Stimulated activated CD4-positive, alpha-beta T cell treated with anti-CD3 and anti-CD28 coated beads, TNF-alpha, amount 100 ng/mL, for 24 hours (primary cell): ENCODE results near the gene BSPRY.
"Not testable (repeated sequence)": the region's sequence is repeated elsewhere in the genome, so short reads cannot be mapped to it uniquely, and the experiment has no call there.

Source experiments
- DNase-seq, 3 experiments: peaks; one replicate each; pipeline ENCODE4 v3.0.0-alpha.2; 2020; ENCODE audit warnings: low read depth in 3 of 3

Gene BSPRY

GRCh38 chr9:113341712-113342410, 7.5 kb upstream of the BSPRY start:
- DNase-seq: no peak

- DNase-seq: no peak
Observed at GRCh38 chr9:113343732-113344231, 5.6 kb upstream of the BSPRY start.

GRCh38 chr9:113345190-113345589, 4.2 kb upstream of the BSPRY start:
- DNase-seq: no peak

DNA sequence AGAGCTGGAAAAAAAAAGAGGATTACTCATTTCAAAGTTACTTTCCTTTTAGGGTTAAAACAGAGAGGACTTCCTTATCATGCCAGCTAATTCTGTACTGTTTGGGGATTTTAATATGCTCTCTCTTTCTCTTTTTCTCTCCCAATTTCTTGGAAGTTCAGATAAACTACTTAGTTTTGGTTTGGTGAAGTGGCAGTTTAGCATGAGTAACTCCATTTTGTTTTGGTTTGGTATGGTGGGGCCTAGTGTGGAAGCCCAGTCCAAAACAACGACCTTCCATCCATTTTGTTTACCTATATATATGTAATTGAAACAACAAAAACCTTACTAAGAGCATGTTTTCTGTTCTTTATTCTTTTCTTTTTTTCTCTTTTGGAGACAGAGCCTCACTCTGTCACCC, 3.7 kb upstream of the BSPRY start:
- DNase-seq: no peak

- no peak for DNase-seq
Observed at GRCh38 chr9:113348437-113348836, 904 bp upstream of the BSPRY start.

GRCh38 chr9:113349066-113349444, 286 bp upstream of the BSPRY start:
- no peak for DNase-seq

DNA sequence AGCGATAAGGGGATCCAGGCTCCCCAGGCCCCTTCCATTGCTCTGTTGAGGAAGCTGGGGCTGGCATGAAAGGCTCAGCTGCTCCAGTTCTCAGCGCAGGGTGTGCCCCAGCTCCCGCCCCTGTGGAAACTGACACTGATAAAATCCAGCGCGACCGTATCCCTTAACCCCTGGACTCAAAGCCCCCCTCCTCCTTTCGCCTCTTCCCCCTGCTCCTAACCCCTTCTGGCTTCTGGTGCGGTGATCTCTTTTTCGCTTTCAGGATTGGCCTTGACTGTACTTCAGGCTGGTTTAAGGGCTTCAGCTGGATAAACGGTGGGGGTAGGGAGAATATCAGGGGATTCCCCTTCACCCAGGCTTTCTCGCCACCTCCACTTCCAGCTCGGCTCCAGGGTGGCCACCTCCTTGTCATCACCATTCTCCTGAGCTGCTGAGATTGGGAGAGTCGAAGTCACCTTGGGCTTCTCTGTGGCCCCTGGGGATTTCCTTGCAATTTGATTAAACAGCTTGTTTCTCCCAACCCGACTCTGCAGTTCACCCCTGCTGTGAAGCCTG, 843 bp downstream of the BSPRY start:
- DNase-seq: peak in 1 of 3 experiments; percentile 25

- peak in 1 of 3 experiments; percentile 50 for DNase-seq
Observed at GRCh38 chr9:113350937-113351336, 1.6 kb downstream of the BSPRY start.

DNA sequence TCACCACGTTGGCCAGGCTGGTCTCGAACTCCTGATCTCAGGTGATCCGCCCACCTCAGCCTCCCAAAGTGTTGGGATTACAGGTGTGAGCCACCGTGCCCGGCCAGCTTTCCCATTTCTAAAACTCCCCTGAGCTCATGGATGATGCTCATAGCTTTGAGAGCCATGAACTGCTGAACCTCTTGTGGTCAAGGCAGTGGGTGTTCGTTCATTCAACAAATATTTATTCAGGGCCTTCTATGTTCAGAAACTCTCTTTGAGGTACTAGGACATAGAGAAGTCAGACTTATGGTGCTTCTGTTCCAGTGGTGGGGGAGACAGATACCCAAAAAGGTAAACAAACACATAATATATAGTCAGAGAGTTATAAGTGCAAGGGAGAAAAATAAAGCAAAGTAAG, 2.7 kb downstream of the BSPRY start:
- DNase-seq: no peak

- DNase-seq: no peak
Observed at GRCh38 chr9:113352411-113352810, 3.1 kb downstream of the BSPRY start.

DNA sequence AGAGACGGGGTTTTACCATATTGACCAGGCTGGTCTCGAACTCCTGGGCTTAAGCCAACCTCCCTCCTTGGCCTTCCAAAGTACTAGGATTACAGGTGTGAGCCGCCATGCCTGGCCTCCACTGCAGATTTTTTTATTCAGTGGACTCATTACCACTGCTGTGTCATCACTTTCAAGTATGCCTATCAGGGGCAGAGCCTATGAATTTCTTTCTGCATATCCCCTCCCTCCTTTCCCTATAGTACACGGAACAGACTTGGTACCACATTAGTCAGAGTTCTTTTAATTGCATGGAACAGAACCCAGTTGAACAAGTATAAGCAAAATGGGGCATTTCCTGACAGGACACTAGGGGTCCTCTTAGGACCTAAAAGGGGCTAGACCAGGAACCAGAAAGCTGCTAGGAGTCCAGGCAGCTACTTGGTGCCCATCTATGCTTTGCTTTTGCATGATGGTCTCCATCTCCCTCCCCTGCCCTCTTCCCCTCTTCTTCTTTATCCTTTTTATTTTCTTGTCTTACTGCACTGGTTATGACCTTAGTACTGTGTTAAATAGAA, 5.8 kb downstream of the BSPRY start:
- DNase-seq: no peak

- DNase-seq: no peak
Observed at GRCh38 chr9:113356686-113357292, 7.4 kb downstream of the BSPRY start.

DNA sequence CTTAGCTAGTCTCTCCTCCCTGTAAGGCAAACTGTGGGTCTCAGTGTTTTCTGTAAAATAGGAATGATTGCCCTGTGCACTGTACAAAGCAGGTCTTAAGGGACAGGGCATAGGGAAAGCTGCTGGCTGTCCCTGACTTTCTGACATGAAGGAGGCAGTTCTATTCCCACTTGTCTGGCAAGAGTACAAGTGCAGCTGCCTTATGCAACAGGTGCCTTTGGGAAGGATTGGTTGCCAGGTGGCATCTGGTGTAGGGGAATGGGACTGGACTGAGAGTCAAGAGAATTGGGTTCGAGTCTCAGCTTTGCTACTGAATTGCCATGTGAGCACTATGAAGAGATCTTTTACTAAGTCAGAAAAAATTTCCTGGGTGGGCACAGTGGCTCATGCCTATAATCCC, 10.0 kb downstream of the BSPRY start:
- DNase-seq: no peak

DNA sequence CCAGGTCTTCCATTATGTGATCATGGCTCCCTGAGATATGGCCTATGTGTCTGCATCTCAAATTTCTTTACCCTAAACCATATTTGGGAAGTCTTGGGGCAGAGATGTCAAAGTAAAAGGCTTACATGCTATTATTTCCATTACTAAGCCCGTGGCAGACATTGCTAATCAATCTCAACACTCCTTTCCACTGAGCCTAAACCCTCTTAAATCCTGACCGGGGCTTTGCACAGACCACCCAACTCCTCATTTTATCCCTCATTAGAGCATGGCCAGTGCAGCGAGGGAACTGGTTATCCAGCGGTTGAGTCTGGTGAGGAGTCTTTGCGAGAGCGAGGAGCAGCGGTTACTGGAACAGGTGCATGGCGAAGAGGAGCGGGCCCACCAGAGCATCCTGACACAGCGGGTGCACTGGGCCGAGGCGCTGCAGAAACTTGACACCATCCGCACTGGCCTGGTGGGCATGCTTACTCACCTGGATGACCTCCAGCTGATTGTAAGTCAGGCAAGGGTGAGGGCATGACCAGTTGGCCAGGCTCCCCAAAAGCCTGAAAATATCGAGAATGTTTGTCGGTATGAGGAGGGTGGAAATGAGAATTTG, 11.0 kb downstream of the BSPRY start:
- DNase-seq: no peak

- peak in 1 of 3 experiments; percentile 31 for DNase-seq
Observed at GRCh38 chr9:113361304-113362018, 12.1 kb downstream of the BSPRY start.

DNA sequence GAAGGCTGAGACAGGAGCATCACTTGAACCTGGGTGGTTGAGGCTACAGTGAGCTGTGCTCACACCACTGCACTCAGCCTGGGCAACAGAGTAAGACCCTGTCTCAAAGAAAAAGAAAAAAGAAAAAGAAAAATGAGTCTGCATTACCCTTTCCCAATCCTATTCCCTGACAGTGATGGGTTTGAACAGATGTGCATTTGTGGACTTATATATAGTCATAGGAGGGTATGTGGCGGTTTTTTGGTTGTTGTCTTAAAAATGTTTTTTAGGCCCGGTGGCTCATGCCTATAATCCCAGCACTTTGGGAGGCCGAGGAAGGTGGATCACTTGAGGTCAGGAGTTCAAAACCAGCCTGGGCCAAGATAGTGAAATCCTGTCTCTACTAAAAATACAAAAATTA, 14.0 kb downstream of the BSPRY start:
- DNase-seq: no peak

DNA sequence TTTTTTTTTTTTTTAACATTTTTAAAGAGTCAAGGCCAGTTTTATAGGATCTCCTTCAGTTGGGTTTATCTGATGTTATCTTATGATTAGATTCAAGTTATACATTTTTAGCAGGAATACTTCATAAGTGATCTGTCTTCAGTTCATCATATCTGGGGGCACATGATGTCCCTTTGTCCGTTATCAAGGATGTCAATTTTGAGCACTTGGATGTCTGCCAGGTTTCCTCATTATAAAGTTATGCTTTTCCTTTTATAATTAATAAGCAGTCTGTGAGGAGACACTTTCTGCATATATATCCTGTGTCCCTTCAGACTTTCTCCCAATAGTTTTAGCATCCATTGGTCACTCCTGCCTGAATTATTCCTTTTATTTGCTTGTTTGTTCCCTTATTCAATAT, 15.6 kb downstream of the BSPRY start:
- no peak for DNase-seq

GRCh38 chr9:113365652-113366051, 16.3 kb downstream of the BSPRY start:
- not testable (repeated sequence) for DNase-seq

DNA sequence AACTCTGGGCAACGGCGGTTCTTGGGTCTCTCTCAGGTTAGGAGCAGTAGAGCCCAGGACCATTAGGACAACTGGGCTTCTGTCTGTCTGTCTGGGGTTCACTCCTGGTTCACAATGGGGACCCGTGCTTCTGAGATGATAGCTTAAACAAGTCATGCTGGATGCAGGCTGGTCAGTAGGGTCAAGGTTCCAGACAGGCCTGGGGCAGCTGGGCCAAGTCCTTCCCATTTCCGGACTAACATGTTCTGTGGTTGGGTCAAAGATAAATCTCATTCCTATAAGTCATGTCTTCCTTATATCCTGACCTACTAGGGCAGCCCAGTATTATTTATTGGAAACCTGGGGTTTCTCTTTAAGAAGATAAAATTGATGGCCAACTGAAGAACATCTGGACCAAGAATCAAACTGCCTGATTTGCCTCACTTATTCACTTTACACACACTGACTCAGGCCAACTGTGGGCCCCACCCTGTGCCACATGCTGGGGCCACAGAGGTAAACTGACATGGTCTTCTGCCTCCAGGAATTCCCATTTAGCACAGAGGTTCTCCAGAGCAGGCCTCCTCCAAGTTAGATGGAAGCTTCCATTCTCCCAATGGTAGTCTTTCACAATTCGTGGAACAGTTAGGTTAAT, 19.1 kb downstream of the BSPRY start:
- DNase-seq: no peak

DNA sequence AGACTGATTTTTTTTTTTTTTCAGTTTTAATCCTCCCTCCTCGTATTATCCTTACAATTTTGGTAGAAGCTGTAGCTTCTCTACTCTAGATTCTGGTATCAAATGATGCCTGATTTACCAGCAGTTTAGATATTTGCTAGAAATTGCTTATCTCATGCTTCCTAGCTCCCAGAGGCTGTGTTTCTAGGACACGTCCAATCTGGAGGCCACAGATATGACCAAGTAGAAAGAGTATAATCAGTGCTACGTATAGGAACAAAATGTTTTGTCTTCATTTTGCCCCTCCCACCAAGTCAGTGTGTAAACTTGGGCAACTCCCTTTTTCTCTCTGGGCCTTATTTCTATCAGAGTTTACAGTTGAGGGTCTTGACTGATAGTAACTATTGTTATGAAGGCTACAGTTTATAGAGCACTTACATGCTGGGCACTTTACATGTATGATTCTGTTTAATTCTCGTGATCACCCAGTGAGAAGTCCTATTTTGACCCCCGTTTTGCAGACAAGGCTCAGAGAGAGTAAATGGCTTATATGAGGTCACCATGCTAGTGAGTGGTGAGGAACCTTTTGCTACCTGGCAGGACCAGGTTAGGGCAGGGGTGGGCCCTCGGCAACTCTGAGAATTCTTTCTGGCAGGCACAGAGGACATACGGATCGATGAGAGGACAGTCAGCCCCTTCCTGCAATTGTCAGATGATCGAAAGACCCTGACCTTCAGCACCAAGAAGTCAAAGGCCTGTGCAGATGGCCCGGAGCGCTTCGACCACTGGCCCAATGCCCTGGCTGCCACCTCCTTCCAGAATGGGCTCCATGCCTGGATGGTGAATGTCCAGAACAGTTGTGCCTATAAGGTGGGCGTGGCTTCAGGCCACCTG, 19.9 kb downstream of the BSPRY start:
- DNase-seq: no peak

GRCh38 chr9:113369855-113370140, 20.5 kb downstream of the BSPRY start:
- no peak for DNase-seq
